LNCaP clone FGC (cell line): ENCODE data around the gene USE1.
A peak's percentile ranks its signal among the peaks of the same experiment; 100 is the strongest.

Experiments
- DNase-seq: peaks from one replicate; pipeline ENCODE4 v3.0.0-alpha.2; 2011; ENCODE audit warnings: low read depth
- H3K4me3 ChIP-seq: 2 replicates; pipeline ENCODE4 v1.5.1; 2011; ENCODE audit warnings: mild to moderate bottlenecking, low read depth, low read length, control low read depth
- CTCF ChIP-seq: IDR thresholded peaks from 2 replicates; pipeline ENCODE4 v1.5.1; 2012; ENCODE audit warnings: mild to moderate bottlenecking; ENCODE audit not compliant: control insufficient read depth, insufficient read depth; ENCODE audit errors: extremely low read depth

The USE1 gene

GRCh38 chr19:17205237-17206140 lies 9.7 kb upstream of the USE1 start:
- H3K4me3 ChIP-seq: no peak overlapping the region
- TF ChIP-seq CTCF: peak; percentile 56
- DNase-seq: peak; percentile 30

- no peak for TF ChIP-seq CTCF
- DNase-seq: no peak
- no peak overlapping the region for H3K4me3 ChIP-seq
Observed at GRCh38 chr19:17206736-17207581, 8.2 kb upstream of the USE1 start.

GRCh38 chr19:17209126-17210036 lies 5.8 kb upstream of the USE1 start:
- no peak for DNase-seq
- no peak overlapping the region for H3K4me3 ChIP-seq
- TF ChIP-seq CTCF: no peak

GRCh38 chr19:17210296-17210695 lies 4.9 kb upstream of the USE1 start:
- H3K4me3 ChIP-seq: no peak overlapping the region
- no peak for TF ChIP-seq CTCF
- DNase-seq: no peak

- DNase-seq: no peak
- no peak for TF ChIP-seq CTCF
- no peak overlapping the region for H3K4me3 ChIP-seq
Observed at GRCh38 chr19:17211547-17212446, 3.4 kb upstream of the USE1 start.
